ENCODE results near the gene IMPDH2. TPM values are rescaled to one million over a fixed set of nuclear protein-coding genes. Genes with fewer than 3 reads are reported as not detected.

IMPDH2 gene
- total RNA-seq, 6 experiments from 2014 or later = 195 to 228 (median 202) TPM

GRCh38 chr3:48997102-48997635 lies 32.0 kb downstream of the IMPDH2 start:
- Mint-ChIP-seq H3K27ac (no peak overlapping the region), H3K36me3 (ENCODE audit: low read depth) (peaks cover 7% of the 10 kb centered on the region), H3K4me1 (ENCODE audit: low read depth) (peaks cover 14% of the 10 kb centered on the region), H3K27me3 (ENCODE audit: insufficient read depth) (no peaks in the 10 kb centered on the region; the same call in 1 of the 2 replicates), H3K9me3 (no peaks in the 10 kb centered on the region), H3K4me3 (no peak overlapping the region)
- TF ChIP-seq CTCF (IDR thresholded peaks at IDR 0.05) = peak; percentile 18; the same call in 1 of the 2 replicates
- no peak for DNase-seq

GRCh38 chr3:48996640-48997039 lies 32.6 kb downstream of the IMPDH2 start:
- Mint-ChIP-seq H3K4me3 (no peak overlapping the region), H3K9me3 (no peaks in the 10 kb centered on the region), H3K27ac (no peak overlapping the region), H3K27me3 (ENCODE audit: insufficient read depth) (no peaks in the 10 kb centered on the region; the same call in 1 of the 2 replicates), H3K4me1 (ENCODE audit: low read depth) (peaks cover 19% of the 10 kb centered on the region), H3K36me3 (ENCODE audit: low read depth) (peaks cover 11% of the 10 kb centered on the region)
- DNase-seq = no peak
- TF ChIP-seq CTCF (IDR thresholded peaks at IDR 0.05) = no peak

- H3K27me3 Mint-ChIP-seq (ENCODE audit: insufficient read depth) = peaks cover 4% of the 10 kb centered on the region
- no peak for DNase-seq
- H3K36me3 Mint-ChIP-seq (ENCODE audit: low read depth) = peaks cover 11% of the 10 kb centered on the region
- TF ChIP-seq CTCF (IDR thresholded peaks at IDR 0.05) = no peak
- H3K4me3 Mint-ChIP-seq = no peak overlapping the region
- H3K27ac Mint-ChIP-seq = no peak overlapping the region; the same call in 1 of the 2 replicates
- H3K9me3 Mint-ChIP-seq = no peaks in the 10 kb centered on the region
- peaks cover 36% of the 10 kb centered on the region for H3K4me1 Mint-ChIP-seq (ENCODE audit: low read depth)
These were observed 35.4 kb downstream of the IMPDH2 start for GRCh38 chr3:48993834-48994233.

GRCh38 chr3:48991851-48992545 lies 37.2 kb downstream of the IMPDH2 start:
- Mint-ChIP-seq H3K36me3 (ENCODE audit: low read depth) (peaks cover 11% of the 10 kb centered on the region), H3K4me1 (ENCODE audit: low read depth) (peaks cover 44% of the 10 kb centered on the region), H3K9me3 (no peaks in the 10 kb centered on the region), H3K27ac (peak overlapping the region; percentile 47; the same call in 1 of the 2 replicates), H3K27me3 (ENCODE audit: insufficient read depth) (peaks cover 5% of the 10 kb centered on the region), H3K4me3 (peak overlapping the region; percentile 94)
- no peak for TF ChIP-seq CTCF (IDR thresholded peaks at IDR 0.05)
- DNase-seq = no peak

- Mint-ChIP-seq H3K27me3 (ENCODE audit: insufficient read depth) (peaks cover 9% of the 10 kb centered on the region), H3K9me3 (no peaks in the 10 kb centered on the region), H3K4me3 (peak overlapping the region; percentile 94), H3K4me1 (ENCODE audit: low read depth) (peaks cover 44% of the 10 kb centered on the region), H3K27ac (peak overlapping the region; percentile 88), H3K36me3 (ENCODE audit: low read depth) (peaks cover 11% of the 10 kb centered on the region)
- no peak for TF ChIP-seq CTCF (IDR thresholded peaks at IDR 0.05)
- no peak for DNase-seq
These were observed 38.3 kb downstream of the IMPDH2 start for GRCh38 chr3:48990636-48991469.
